Ovary (tissue), 3 donors: ENCODE measurements around the gene MEMO1.

Source experiments
- EP300 ChIP-seq: sonication (generic); formaldehyde crosslinking; IDR thresholded peaks from one replicate; pipeline ENCODE4 v1.6.1; 2017; ENCODE audit warnings: antibody characterized with exemption
- POLR2A ChIP-seq: fragments of 450-650 bp; IDR thresholded peaks from one replicate; pipeline ENCODE4 v1.6.1; 2017; ENCODE audit warnings: antibody characterized with exemption, mild to moderate bottlenecking, moderate library complexity
- TF ChIP-seq, protein P1 (sequence below), 3 donors: fragments of 450-650 bp in 2 of 3; fragments of 200-600 bp in 1 of 3; IDR thresholded peaks; one replicate each; pipeline versions ENCODE4 v1.5.1 to v1.8.0; 2016 to 2022; ENCODE audit warnings: antibody characterized with exemption in 3 of 3, mild to moderate bottlenecking in 1 of 3
- donor health status: DM: no; HTN: no; CAD: no.

DNA sequence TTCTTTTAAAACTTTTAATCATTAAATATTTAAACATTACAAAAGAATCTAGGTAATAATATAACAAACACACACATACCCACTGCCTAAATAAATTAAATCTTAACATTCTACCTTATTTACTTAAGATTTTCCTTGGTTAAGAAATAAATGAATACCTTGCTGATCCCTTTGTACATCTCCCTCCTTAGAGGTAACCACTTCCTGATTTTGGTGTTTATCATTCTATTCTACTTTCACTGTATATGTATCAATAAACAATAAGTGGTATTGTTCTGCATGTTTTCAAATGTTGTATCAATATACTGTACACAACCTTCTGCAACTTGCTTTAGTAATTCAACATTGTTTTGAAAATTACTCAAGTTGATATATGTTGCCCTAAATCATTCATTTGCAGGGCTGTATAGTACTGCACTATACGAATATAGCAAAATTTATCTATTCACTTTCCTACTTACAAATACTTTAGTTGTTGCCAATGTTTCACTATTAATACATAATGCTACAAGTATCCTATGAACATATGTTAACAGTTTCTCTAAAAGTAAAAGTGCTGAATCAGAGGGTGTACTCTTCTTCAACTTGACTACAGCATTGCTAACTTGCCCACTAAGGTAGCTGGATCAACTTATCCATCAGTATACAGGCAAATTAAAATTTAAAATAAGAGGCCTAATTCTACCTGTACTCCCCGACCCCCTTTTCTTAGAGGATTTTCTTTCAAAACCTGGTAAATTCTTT is 65.8 kb downstream of the MEMO1 start:
- TF ChIP-seq, protein P1, sequence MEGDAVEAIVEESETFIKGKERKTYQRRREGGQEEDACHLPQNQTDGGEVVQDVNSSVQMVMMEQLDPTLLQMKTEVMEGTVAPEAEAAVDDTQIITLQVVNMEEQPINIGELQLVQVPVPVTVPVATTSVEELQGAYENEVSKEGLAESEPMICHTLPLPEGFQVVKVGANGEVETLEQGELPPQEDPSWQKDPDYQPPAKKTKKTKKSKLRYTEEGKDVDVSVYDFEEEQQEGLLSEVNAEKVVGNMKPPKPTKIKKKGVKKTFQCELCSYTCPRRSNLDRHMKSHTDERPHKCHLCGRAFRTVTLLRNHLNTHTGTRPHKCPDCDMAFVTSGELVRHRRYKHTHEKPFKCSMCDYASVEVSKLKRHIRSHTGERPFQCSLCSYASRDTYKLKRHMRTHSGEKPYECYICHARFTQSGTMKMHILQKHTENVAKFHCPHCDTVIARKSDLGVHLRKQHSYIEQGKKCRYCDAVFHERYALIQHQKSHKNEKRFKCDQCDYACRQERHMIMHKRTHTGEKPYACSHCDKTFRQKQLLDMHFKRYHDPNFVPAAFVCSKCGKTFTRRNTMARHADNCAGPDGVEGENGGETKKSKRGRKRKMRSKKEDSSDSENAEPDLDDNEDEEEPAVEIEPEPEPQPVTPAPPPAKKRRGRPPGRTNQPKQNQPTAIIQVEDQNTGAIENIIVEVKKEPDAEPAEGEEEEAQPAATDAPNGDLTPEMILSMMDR (IDR thresholded peaks at IDR 0.05) = no peak
- TF ChIP-seq EP300 = no peak
- TF ChIP-seq POLR2A = no peak
